ENCODE measurements around the gene MACROD2.

DNA sequence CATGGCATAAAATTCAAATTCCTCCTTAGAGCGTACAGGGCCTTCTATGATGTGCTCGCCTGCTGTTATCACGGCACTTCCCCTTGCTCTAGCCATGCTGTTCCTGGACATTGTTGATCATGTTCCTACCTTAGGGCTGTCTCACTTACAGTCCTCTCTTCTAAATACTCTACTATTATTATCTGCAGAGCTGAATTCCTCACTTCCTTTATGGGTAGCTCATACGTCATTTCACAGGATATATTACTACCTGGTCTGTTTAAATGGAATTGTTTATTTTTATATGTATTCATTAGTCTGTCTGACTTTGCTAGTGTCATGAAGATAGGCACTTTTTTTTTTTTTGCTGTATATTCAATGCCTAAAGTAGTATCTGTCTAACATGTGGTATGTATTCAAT is 436.8 kb downstream of the MACROD2 start:
- TF ChIP-seq, protein P1, sequence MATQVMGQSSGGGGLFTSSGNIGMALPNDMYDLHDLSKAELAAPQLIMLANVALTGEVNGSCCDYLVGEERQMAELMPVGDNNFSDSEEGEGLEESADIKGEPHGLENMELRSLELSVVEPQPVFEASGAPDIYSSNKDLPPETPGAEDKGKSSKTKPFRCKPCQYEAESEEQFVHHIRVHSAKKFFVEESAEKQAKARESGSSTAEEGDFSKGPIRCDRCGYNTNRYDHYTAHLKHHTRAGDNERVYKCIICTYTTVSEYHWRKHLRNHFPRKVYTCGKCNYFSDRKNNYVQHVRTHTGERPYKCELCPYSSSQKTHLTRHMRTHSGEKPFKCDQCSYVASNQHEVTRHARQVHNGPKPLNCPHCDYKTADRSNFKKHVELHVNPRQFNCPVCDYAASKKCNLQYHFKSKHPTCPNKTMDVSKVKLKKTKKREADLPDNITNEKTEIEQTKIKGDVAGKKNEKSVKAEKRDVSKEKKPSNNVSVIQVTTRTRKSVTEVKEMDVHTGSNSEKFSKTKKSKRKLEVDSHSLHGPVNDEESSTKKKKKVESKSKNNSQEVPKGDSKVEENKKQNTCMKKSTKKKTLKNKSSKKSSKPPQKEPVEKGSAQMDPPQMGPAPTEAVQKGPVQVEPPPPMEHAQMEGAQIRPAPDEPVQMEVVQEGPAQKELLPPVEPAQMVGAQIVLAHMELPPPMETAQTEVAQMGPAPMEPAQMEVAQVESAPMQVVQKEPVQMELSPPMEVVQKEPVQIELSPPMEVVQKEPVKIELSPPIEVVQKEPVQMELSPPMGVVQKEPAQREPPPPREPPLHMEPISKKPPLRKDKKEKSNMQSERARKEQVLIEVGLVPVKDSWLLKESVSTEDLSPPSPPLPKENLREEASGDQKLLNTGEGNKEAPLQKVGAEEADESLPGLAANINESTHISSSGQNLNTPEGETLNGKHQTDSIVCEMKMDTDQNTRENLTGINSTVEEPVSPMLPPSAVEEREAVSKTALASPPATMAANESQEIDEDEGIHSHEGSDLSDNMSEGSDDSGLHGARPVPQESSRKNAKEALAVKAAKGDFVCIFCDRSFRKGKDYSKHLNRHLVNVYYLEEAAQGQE (IDR thresholded peaks at IDR 0.05; ENCODE audit: borderline replicate concordance): no peak
- TF ChIP-seq, protein P2, sequence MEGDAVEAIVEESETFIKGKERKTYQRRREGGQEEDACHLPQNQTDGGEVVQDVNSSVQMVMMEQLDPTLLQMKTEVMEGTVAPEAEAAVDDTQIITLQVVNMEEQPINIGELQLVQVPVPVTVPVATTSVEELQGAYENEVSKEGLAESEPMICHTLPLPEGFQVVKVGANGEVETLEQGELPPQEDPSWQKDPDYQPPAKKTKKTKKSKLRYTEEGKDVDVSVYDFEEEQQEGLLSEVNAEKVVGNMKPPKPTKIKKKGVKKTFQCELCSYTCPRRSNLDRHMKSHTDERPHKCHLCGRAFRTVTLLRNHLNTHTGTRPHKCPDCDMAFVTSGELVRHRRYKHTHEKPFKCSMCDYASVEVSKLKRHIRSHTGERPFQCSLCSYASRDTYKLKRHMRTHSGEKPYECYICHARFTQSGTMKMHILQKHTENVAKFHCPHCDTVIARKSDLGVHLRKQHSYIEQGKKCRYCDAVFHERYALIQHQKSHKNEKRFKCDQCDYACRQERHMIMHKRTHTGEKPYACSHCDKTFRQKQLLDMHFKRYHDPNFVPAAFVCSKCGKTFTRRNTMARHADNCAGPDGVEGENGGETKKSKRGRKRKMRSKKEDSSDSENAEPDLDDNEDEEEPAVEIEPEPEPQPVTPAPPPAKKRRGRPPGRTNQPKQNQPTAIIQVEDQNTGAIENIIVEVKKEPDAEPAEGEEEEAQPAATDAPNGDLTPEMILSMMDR (IDR thresholded peaks at IDR 0.05; ENCODE audit: poor library complexity, severe bottlenecking): no peak
